ENCODE data around the gene FAAH.
"Not testable (repeated sequence)": the region's sequence is repeated elsewhere in the genome, so short reads cannot be mapped to it uniquely, and the experiment has no call there.

Gene FAAH

GRCh38 chr1:46394108-46394871 lies at the start of gene FAAH:
Gene FAAH (plus strand): TSS chr1:46394317. CDS start chr1:46394349, 32 bp downstream.
- DNase-seq, result peak; percentile 70
- H3K27ac Mint-ChIP-seq, result no peak within 1 kb of the TSS
- H3K27me3 Mint-ChIP-seq, result peaks cover 35% of the 10 kb centered on the region

GRCh38 chr1:46344481-46344880 lies 49.6 kb upstream of the FAAH start:
- no peaks in the 10 kb centered on the region for H3K9me3 Mint-ChIP-seq
- peaks cover 88% of the 10 kb centered on the region for H3K36me3 Mint-ChIP-seq (ENCODE audit: low read depth)
- DNase-seq, result no peak
- no peaks in the 10 kb centered on the region for H3K27me3 Mint-ChIP-seq
- H3K27ac Mint-ChIP-seq, result peak overlapping the region; percentile 100
- H3K4me3 Mint-ChIP-seq, result no peak overlapping the region
- peaks cover 66% of the 10 kb centered on the region for H3K4me1 Mint-ChIP-seq (ENCODE audit: low read depth)

More at GRCh38 chr1:46394108-46394871, at the start of gene FAAH:
- peaks cover 12% of the 10 kb centered on the region for H3K9me3 Mint-ChIP-seq
- H3K4me1 Mint-ChIP-seq (ENCODE audit: low read depth), result peaks cover 8% of the 10 kb centered on the region
- peaks cover 15% of the 10 kb centered on the region for H3K36me3 Mint-ChIP-seq (ENCODE audit: low read depth)
- peak within 1 kb of the TSS; percentile 67 for H3K4me3 Mint-ChIP-seq

- H3K4me1 Mint-ChIP-seq (ENCODE audit: low read depth), result peaks cover 62% of the 10 kb centered on the region
- H3K36me3 Mint-ChIP-seq (ENCODE audit: low read depth), result peaks cover 95% of the 10 kb centered on the region
- H3K27ac Mint-ChIP-seq, result peak overlapping the region; percentile 100
- no peak overlapping the region for H3K4me3 Mint-ChIP-seq
- no peaks in the 10 kb centered on the region for H3K27me3 Mint-ChIP-seq
- DNase-seq, result no peak
- no peaks in the 10 kb centered on the region for H3K9me3 Mint-ChIP-seq
Measured at GRCh38 chr1:46345281-46345680, 48.8 kb upstream of the FAAH start.

GRCh38 chr1:46352363-46352762 lies 41.8 kb upstream of the FAAH start:
- H3K4me3 Mint-ChIP-seq, result no peak overlapping the region
- no peaks in the 10 kb centered on the region for H3K9me3 Mint-ChIP-seq
- peaks cover 13% of the 10 kb centered on the region for H3K4me1 Mint-ChIP-seq (ENCODE audit: low read depth)
- peaks cover 85% of the 10 kb centered on the region for H3K36me3 Mint-ChIP-seq (ENCODE audit: low read depth)
- H3K27ac Mint-ChIP-seq, result no peak overlapping the region
- DNase-seq, result no peak
- no peaks in the 10 kb centered on the region for H3K27me3 Mint-ChIP-seq

- H3K36me3 Mint-ChIP-seq (ENCODE audit: low read depth), result peaks cover 77% of the 10 kb centered on the region
- H3K27me3 Mint-ChIP-seq; H3K4me3 Mint-ChIP-seq; DNase-seq; H3K9me3 Mint-ChIP-seq; H3K4me1 Mint-ChIP-seq (ENCODE audit: low read depth); H3K27ac Mint-ChIP-seq: not testable (repeated sequence)
Measured at GRCh38 chr1:46355920-46356319, 38.2 kb upstream of the FAAH start.

GRCh38 chr1:46362158-46362557 lies 32.0 kb upstream of the FAAH start:
- H3K4me1 Mint-ChIP-seq (ENCODE audit: low read depth), result no peaks in the 10 kb centered on the region
- H3K9me3 Mint-ChIP-seq, result no peaks in the 10 kb centered on the region
- peaks cover 78% of the 10 kb centered on the region for H3K36me3 Mint-ChIP-seq (ENCODE audit: low read depth)
- H3K27ac Mint-ChIP-seq, result no peak overlapping the region
- DNase-seq, result no peak
- H3K27me3 Mint-ChIP-seq, result no peaks in the 10 kb centered on the region
- no peak overlapping the region for H3K4me3 Mint-ChIP-seq

GRCh38 chr1:46363121-46363520 lies 31.0 kb upstream of the FAAH start:
- no peaks in the 10 kb centered on the region for H3K4me1 Mint-ChIP-seq (ENCODE audit: low read depth)

GRCh38 chr1:46364612-46365011 lies 29.5 kb upstream of the FAAH start:
- H3K4me3 Mint-ChIP-seq, result no peak overlapping the region
- no peaks in the 10 kb centered on the region for H3K27me3 Mint-ChIP-seq
- H3K36me3 Mint-ChIP-seq (ENCODE audit: low read depth), result peaks cover 80% of the 10 kb centered on the region
- peaks cover 4% of the 10 kb centered on the region for H3K4me1 Mint-ChIP-seq (ENCODE audit: low read depth)
- no peak overlapping the region for H3K27ac Mint-ChIP-seq
- no peaks in the 10 kb centered on the region for H3K9me3 Mint-ChIP-seq
- DNase-seq, result no peak

More at GRCh38 chr1:46363121-46363520, 31.0 kb upstream of the FAAH start:
- no peak for DNase-seq
- H3K27me3 Mint-ChIP-seq, result no peaks in the 10 kb centered on the region
- peaks cover 80% of the 10 kb centered on the region for H3K36me3 Mint-ChIP-seq (ENCODE audit: low read depth)
- H3K9me3 Mint-ChIP-seq, result no peaks in the 10 kb centered on the region
- H3K27ac Mint-ChIP-seq, result no peak overlapping the region
- no peak overlapping the region for H3K4me3 Mint-ChIP-seq

GRCh38 chr1:46365796-46366195 lies 28.3 kb upstream of the FAAH start:
- H3K36me3 Mint-ChIP-seq (ENCODE audit: low read depth), result peaks cover 80% of the 10 kb centered on the region
- H3K4me3 Mint-ChIP-seq, result not testable (repeated sequence)

GRCh38 chr1:46367072-46367471 lies 27.0 kb upstream of the FAAH start:
- Mint-ChIP-seq H3K9me3 (no peaks in the 10 kb centered on the region), H3K36me3 (ENCODE audit: low read depth) (peaks cover 75% of the 10 kb centered on the region), H3K4me3 (no peak overlapping the region), H3K27ac (peak overlapping the region; percentile 9), H3K4me1 (ENCODE audit: low read depth) (peaks cover 12% of the 10 kb centered on the region), H3K27me3 (no peaks in the 10 kb centered on the region)
- DNase-seq, result no peak

More at GRCh38 chr1:46365796-46366195, 28.3 kb upstream of the FAAH start:
- H3K4me1 Mint-ChIP-seq (ENCODE audit: low read depth), result peaks cover 12% of the 10 kb centered on the region
- H3K9me3 Mint-ChIP-seq, DNase-seq, H3K27me3 Mint-ChIP-seq, H3K27ac Mint-ChIP-seq: not testable (repeated sequence)

GRCh38 chr1:46367701-46368100 lies 26.4 kb upstream of the FAAH start:
- not testable (repeated sequence) for DNase-seq, H3K27me3 Mint-ChIP-seq, H3K9me3 Mint-ChIP-seq, H3K27ac Mint-ChIP-seq, H3K4me3 Mint-ChIP-seq
- H3K36me3 Mint-ChIP-seq (ENCODE audit: low read depth), result peaks cover 75% of the 10 kb centered on the region
- peaks cover 12% of the 10 kb centered on the region for H3K4me1 Mint-ChIP-seq (ENCODE audit: low read depth)

- Mint-ChIP-seq H3K36me3 (ENCODE audit: low read depth) (peaks cover 76% of the 10 kb centered on the region), H3K4me3 (no peak overlapping the region), H3K9me3 (no peaks in the 10 kb centered on the region), H3K4me1 (ENCODE audit: low read depth) (peaks cover 12% of the 10 kb centered on the region), H3K27me3 (no peaks in the 10 kb centered on the region), H3K27ac (no peak overlapping the region)
- no peak for DNase-seq
Measured at GRCh38 chr1:46368791-46369190, 25.3 kb upstream of the FAAH start.

GRCh38 chr1:46369542-46370213 lies 24.4 kb upstream of the FAAH start:
- DNase-seq, result no peak
- Mint-ChIP-seq H3K36me3 (ENCODE audit: low read depth) (peaks cover 68% of the 10 kb centered on the region), H3K9me3 (no peaks in the 10 kb centered on the region), H3K4me3 (no peak overlapping the region), H3K27ac (peak overlapping the region; percentile 72), H3K4me1 (ENCODE audit: low read depth) (peaks cover 12% of the 10 kb centered on the region), H3K27me3 (no peaks in the 10 kb centered on the region)

GRCh38 chr1:46370214-46370633 lies 23.9 kb upstream of the FAAH start:
- Mint-ChIP-seq H3K4me3 (no peak overlapping the region), H3K9me3 (no peaks in the 10 kb centered on the region), H3K27ac (peak overlapping the region; percentile 72), H3K4me1 (ENCODE audit: low read depth) (peaks cover 12% of the 10 kb centered on the region), H3K27me3 (no peaks in the 10 kb centered on the region), H3K36me3 (ENCODE audit: low read depth) (peaks cover 62% of the 10 kb centered on the region)
- no peak for DNase-seq

- DNase-seq, result no peak
- no peak overlapping the region for H3K4me3 Mint-ChIP-seq
- no peak overlapping the region for H3K27ac Mint-ChIP-seq
- H3K4me1 Mint-ChIP-seq (ENCODE audit: low read depth), result peaks cover 12% of the 10 kb centered on the region
- peaks cover 51% of the 10 kb centered on the region for H3K36me3 Mint-ChIP-seq (ENCODE audit: low read depth)
- no peaks in the 10 kb centered on the region for H3K27me3 Mint-ChIP-seq
- H3K9me3 Mint-ChIP-seq, result no peaks in the 10 kb centered on the region
Measured at GRCh38 chr1:46372431-46372830, 21.7 kb upstream of the FAAH start.

Data from activated T-cell treated with anti-CD3 and anti-CD28 coated beads, Interleukin-2, amount 50 U/mL, for 24 hours (primary cell).